DND-41 (cell line): ENCODE measurements around the gene TRPM5.

ENCODE experiments used
- CTCF ChIP-seq: IDR thresholded peaks from 2 replicates; pipeline ENCODE4 v1.5.1; 2012; ENCODE audit warnings: borderline replicate concordance, low read length, moderate library complexity, mild to moderate bottlenecking; ENCODE audit not compliant: poor library complexity, severe bottlenecking; ENCODE audit errors: extremely low read depth
- EZH2 ChIP-seq: IDR thresholded peaks from 3 replicates; pipeline ENCODE4 v1.6.1; 2012; ENCODE audit warnings: borderline replicate concordance, low read depth, mild to moderate bottlenecking, moderate library complexity, low read length, inconsistent platforms; ENCODE audit not compliant: severe bottlenecking

GRCh38 chr11:2395211-2395730 lies 49.0 kb downstream of the TRPM5 start:
- TF ChIP-seq CTCF: no peak
- no peak for TF ChIP-seq EZH2
